HG03064 (cell line): ENCODE measurements around the gene F2RL2.
A peak's percentile ranks its signal among the peaks of the same experiment; 100 is the strongest.
"Not testable (repeated sequence)": the region's sequence is repeated elsewhere in the genome, so short reads cannot be mapped to it uniquely, and the experiment has no call there.

Experiments
- ATAC-seq: cut with Tn5 transposase; IDR thresholded peaks from one replicate; pipeline ENCODE4 v1.9.1; 2021; ENCODE audit warnings: low read depth; ENCODE audit not compliant: unreplicated experiment

The F2RL2 gene

GRCh38 chr5:76625087-76625815 is 2.0 kb upstream of the F2RL2 start:
- ATAC-seq: no peak

GRCh38 chr5:76622076-76622475 is 1.1 kb downstream of the F2RL2 start:
- ATAC-seq: no peak

GRCh38 chr5:76620166-76620565 is 3.0 kb downstream of the F2RL2 start:
- no peak for ATAC-seq

- no peak for ATAC-seq
Measured at GRCh38 chr5:76617675-76618074, 5.5 kb downstream of the F2RL2 start.

- no peak for ATAC-seq
Measured at GRCh38 chr5:76617229-76617628, 6.0 kb downstream of the F2RL2 start.

GRCh38 chr5:76616206-76616605 is 7.0 kb downstream of the F2RL2 start:
- no peak for ATAC-seq

GRCh38 chr5:76615759-76616158 is 7.4 kb downstream of the F2RL2 start:
- ATAC-seq: no peak

GRCh38 chr5:76612942-76613341 is 10.3 kb downstream of the F2RL2 start:
- ATAC-seq: no peak

GRCh38 chr5:76610196-76610595 is 13.0 kb downstream of the F2RL2 start:
- ATAC-seq: no peak

GRCh38 chr5:76608833-76609232 is 14.4 kb downstream of the F2RL2 start:
- ATAC-seq: no peak

- peak; percentile 52 for ATAC-seq
Measured at GRCh38 chr5:76607353-76607871, 15.8 kb downstream of the F2RL2 start.

GRCh38 chr5:76606701-76607100 is 16.5 kb downstream of the F2RL2 start:
- peak; percentile 48 for ATAC-seq

GRCh38 chr5:76604838-76605237 is 18.4 kb downstream of the F2RL2 start:
- ATAC-seq: no peak

GRCh38 chr5:76603991-76604390 is 19.2 kb downstream of the F2RL2 start:
- ATAC-seq: not testable (repeated sequence)

- ATAC-seq: no peak
Measured at GRCh38 chr5:76602094-76602726, 21.0 kb downstream of the F2RL2 start.

- ATAC-seq: no peak
Measured at GRCh38 chr5:76601470-76601869, 21.7 kb downstream of the F2RL2 start.

- ATAC-seq: no peak
Measured at GRCh38 chr5:76600716-76601115, 22.5 kb downstream of the F2RL2 start.

GRCh38 chr5:76598531-76598930 is 24.7 kb downstream of the F2RL2 start:
- no peak for ATAC-seq

- no peak for ATAC-seq
Measured at GRCh38 chr5:76595755-76596481, 27.3 kb downstream of the F2RL2 start.

- ATAC-seq: no peak
Measured at GRCh38 chr5:76594107-76594506, 29.1 kb downstream of the F2RL2 start.

- no peak for ATAC-seq
Measured at GRCh38 chr5:76592692-76593091, 30.5 kb downstream of the F2RL2 start.
